Suprapubic skin (tissue), 4 donors: ENCODE data around the gene CDH4.

Source experiments
- POLR2A ChIP-seq, 2 donors: fragments of 450-650 bp; IDR thresholded peaks; one replicate each; pipeline ENCODE4 v1.6.1; 2017; ENCODE audit warnings: antibody characterized with exemption in 2 of 2, mild to moderate bottlenecking in 2 of 2, moderate library complexity in 2 of 2
- POLR2AphosphoS5 ChIP-seq, 3 donors: sonication (generic); formaldehyde crosslinking; IDR thresholded peaks; one replicate each; pipeline ENCODE4 v1.6.1; 2017; ENCODE audit warnings: antibody characterized with exemption in 3 of 3
- TF ChIP-seq, protein P1 (sequence below), 2 donors: fragments of 200-600 bp in 1 of 2; fragments of 450-650 bp in 1 of 2; sonication (generic) in 1 of 2; IDR thresholded peaks; one replicate each; pipeline ENCODE4 v1.5.1; 2016 to 2019; ENCODE audit warnings: antibody characterized with exemption in 2 of 2, mild to moderate bottlenecking in 1 of 2, moderate library complexity in 1 of 2

DNA sequence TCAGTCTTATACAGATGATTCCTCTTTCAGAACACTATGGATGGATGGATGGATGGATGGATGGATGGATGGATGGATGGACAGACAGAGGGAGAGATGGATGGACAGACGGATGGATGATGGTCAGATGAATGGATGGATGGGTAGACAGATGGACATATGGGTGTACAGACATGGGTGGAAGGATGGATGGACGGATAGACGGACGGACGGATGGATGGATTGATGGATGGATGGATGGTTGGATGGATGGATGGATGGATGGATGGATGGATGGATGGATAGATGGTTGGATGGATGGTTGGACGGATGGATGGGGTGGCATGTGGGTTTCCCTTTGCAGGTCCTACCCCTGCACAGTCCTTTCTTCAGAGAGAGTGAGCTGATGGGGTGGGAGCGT lies 320.7 kb downstream of the CDH4 start:
- TF ChIP-seq POLR2AphosphoS5 (IDR thresholded peaks at IDR 0.05) (no peak), POLR2A (IDR thresholded peaks at IDR 0.05) (no peak)
- TF ChIP-seq, protein P1, sequence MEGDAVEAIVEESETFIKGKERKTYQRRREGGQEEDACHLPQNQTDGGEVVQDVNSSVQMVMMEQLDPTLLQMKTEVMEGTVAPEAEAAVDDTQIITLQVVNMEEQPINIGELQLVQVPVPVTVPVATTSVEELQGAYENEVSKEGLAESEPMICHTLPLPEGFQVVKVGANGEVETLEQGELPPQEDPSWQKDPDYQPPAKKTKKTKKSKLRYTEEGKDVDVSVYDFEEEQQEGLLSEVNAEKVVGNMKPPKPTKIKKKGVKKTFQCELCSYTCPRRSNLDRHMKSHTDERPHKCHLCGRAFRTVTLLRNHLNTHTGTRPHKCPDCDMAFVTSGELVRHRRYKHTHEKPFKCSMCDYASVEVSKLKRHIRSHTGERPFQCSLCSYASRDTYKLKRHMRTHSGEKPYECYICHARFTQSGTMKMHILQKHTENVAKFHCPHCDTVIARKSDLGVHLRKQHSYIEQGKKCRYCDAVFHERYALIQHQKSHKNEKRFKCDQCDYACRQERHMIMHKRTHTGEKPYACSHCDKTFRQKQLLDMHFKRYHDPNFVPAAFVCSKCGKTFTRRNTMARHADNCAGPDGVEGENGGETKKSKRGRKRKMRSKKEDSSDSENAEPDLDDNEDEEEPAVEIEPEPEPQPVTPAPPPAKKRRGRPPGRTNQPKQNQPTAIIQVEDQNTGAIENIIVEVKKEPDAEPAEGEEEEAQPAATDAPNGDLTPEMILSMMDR (IDR thresholded peaks at IDR 0.05) = no peak
